ENCODE results near the gene MEAK7.

GRCh38 chr16:84540194-84540593 lies 35.7 kb upstream of the MEAK7 start:
- TF ChIP-seq MAX (IDR thresholded peaks at IDR 0.05) (no peak), CEBPB (IDR thresholded peaks at IDR 0.05) (no peak), NFIC (IDR thresholded peaks at IDR 0.05) (no peak), YY1 (IDR thresholded peaks at IDR 0.05; ENCODE audit: low read depth) (no peak)

Measured in Ishikawa (cell line).